Measurements from ENCODE around the gene IFNG. TPM values are rescaled to one million over a fixed set of nuclear protein-coding genes. Genes with fewer than 3 reads are reported as not detected.

The IFNG gene
- total and polyA plus RNA-seq, 9 of the 15 experiments (the other 6 are each of a cell fraction or from before 2014, with no cell fraction given): 0.38 TPM; not detected in 8

DNA sequence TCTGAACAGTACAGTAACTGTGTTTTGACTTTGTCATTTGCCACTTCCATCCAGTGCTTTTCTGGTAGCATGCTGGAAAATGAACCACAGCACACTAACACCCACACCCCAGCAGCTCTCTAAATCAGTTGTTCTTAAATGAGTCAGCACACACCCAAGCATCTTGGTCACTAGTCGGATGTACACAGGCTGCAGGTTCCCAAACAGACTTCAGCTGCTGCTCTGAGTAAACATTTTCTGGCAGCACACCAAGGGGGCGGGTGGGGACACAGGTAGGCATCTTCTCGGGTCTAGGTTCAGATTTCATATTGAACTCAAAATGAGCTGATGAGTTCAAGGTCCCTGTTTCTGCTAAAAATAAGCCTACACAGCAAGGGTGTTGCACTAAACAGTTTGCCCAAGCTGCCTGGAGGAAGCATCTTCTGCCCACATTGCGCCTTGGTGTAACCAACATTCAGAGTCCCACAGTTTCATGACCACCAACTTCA is 39.8 kb downstream of the IFNG start:
- Histone ChIP-seq H3K27ac (ENCODE audit: extremely low read depth, low read depth, low read length) (no peak overlapping the region), H3K36me3 (ENCODE audit: control insufficient read depth, insufficient read depth, low read length) (no peaks in the 10 kb centered on the region), H3K4me3 (no peak overlapping the region), H2AFZ (ENCODE audit: low read depth, low read length) (no peak overlapping the region), H3K9me3 (replicated peaks; ENCODE audit: control insufficient read depth, insufficient read depth, low read depth, low read length) (no peaks in the 10 kb centered on the region), H3K4me1 (replicated peaks in 1 of 2; ENCODE audit: control insufficient read depth in 2 of 2, insufficient read depth in 2 of 2, low read length in 2 of 2) (no peaks in the 10 kb centered on the region), H3K9me1 (ENCODE audit: control insufficient read depth, insufficient read depth, low read length) (no peaks in the 10 kb centered on the region), H3K27me3 (ENCODE audit: control insufficient read depth in 2 of 2, insufficient read depth in 2 of 2, low read length in 2 of 2) (no peaks in the 10 kb centered on the region; a peak in 3 of 5 replicates), H3K79me2 (ENCODE audit: control insufficient read depth, insufficient read depth, low read length) (no peaks in the 10 kb centered on the region), H3K9ac (ENCODE audit: insufficient read depth in 1 of 2, low read depth in 2 of 2, low read length in 2 of 2) (no peak overlapping the region), H4K20me1 (replicated peaks; ENCODE audit: control insufficient read depth, insufficient read depth, low read length) (no peaks in the 10 kb centered on the region), H3K4me2 (ENCODE audit: insufficient read depth, low read length) (no peak overlapping the region)
- BruUV-seq (replicated peaks): no TSS peak
- ChIA-PET POLR2A (interaction anchor here (0.5 to 0.6 kb wide), 2 partner anchors 32 to 538 kb away, joined by 3 to 4 read pairs; no protein-coding TSS in a partner anchor), CTCF (ENCODE audit: low intra/inter-chr PET ratio) (no interaction called here)
- no peak for FAIRE-seq
- intact Hi-C loops (cut with micrococcal nuclease) (no loop called here), in situ Hi-C loops (cut with MboI) (no loop called here)
- no peak for DNase-seq (ENCODE audit: extremely low read depth in 1 of 4, low spot score in 3 of 4)
- 0% methylated on average over 4 of the region's 4 CpGs for WGBS (ENCODE audit: insufficient coverage, low coverage, missing lambda C conversion rate)
- ATAC-seq: no peak
- no peak for TF ChIP-seq SAP30 (IDR thresholded peaks at IDR 0.05; ENCODE audit: borderline replicate concordance, insufficient read depth, low read depth, low read length, poor library complexity, severe bottlenecking)
- no peak for TF ChIP-seq ZC3H11A (IDR thresholded peaks at IDR 0.05; ENCODE audit: low read depth, low read length)
- no peak for TF ChIP-seq ESRRB (CRISPR knock-in tag; IDR thresholded peaks at IDR 0.05; ENCODE audit: borderline replicate concordance)
- TF ChIP-seq, protein P1, sequence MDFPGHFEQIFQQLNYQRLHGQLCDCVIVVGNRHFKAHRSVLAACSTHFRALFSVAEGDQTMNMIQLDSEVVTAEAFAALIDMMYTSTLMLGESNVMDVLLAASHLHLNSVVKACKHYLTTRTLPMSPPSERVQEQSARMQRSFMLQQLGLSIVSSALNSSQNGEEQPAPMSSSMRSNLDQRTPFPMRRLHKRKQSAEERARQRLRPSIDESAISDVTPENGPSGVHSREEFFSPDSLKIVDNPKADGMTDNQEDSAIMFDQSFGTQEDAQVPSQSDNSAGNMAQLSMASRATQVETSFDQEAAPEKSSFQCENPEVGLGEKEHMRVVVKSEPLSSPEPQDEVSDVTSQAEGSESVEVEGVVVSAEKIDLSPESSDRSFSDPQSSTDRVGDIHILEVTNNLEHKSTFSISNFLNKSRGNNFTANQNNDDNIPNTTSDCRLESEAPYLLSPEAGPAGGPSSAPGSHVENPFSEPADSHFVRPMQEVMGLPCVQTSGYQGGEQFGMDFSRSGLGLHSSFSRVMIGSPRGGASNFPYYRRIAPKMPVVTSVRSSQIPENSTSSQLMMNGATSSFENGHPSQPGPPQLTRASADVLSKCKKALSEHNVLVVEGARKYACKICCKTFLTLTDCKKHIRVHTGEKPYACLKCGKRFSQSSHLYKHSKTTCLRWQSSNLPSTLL (IDR thresholded peaks at IDR 0.05): no peak
- no peak for TF ChIP-seq KLF16 (IDR thresholded peaks at IDR 0.05)
- TF ChIP-seq GTF2A2 (tag; IDR thresholded peaks at IDR 0.05): no peak
- TF ChIP-seq, protein P2, sequence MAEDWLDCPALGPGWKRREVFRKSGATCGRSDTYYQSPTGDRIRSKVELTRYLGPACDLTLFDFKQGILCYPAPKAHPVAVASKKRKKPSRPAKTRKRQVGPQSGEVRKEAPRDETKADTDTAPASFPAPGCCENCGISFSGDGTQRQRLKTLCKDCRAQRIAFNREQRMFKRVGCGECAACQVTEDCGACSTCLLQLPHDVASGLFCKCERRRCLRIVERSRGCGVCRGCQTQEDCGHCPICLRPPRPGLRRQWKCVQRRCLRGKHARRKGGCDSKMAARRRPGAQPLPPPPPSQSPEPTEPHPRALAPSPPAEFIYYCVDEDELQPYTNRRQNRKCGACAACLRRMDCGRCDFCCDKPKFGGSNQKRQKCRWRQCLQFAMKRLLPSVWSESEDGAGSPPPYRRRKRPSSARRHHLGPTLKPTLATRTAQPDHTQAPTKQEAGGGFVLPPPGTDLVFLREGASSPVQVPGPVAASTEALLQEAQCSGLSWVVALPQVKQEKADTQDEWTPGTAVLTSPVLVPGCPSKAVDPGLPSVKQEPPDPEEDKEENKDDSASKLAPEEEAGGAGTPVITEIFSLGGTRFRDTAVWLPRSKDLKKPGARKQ (CRISPR knock-in tag; IDR thresholded peaks at IDR 0.05): no peak
- no peak for TF ChIP-seq SETDB1 (IDR thresholded peaks at IDR 0.05; ENCODE audit: low read length)
- no peak for TF ChIP-seq SIRT6 (IDR thresholded peaks at IDR 0.05; ENCODE audit: low read depth, low read length)
- TF ChIP-seq, protein P3, sequence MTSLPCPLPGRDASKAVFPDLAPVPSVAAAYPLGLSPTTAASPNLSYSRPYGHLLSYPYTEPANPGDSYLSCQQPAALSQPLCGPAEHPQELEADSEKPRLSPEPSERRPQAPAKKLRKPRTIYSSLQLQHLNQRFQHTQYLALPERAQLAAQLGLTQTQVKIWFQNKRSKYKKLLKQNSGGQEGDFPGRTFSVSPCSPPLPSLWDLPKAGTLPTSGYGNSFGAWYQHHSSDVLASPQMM (CRISPR knock-in tag; IDR thresholded peaks at IDR 0.05): no peak
- TF ChIP-seq, protein P4, sequence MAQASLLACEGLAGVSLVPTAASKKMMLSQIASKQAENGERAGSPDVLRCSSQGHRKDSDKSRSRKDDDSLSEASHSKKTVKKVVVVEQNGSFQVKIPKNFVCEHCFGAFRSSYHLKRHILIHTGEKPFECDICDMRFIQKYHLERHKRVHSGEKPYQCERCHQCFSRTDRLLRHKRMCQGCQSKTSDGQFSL (CRISPR knock-in tag; IDR thresholded peaks at IDR 0.05): no peak
- TF ChIP-seq, protein P4 (tag; IDR thresholded peaks at IDR 0.05): no peak
- TF ChIP-seq, protein P5, sequence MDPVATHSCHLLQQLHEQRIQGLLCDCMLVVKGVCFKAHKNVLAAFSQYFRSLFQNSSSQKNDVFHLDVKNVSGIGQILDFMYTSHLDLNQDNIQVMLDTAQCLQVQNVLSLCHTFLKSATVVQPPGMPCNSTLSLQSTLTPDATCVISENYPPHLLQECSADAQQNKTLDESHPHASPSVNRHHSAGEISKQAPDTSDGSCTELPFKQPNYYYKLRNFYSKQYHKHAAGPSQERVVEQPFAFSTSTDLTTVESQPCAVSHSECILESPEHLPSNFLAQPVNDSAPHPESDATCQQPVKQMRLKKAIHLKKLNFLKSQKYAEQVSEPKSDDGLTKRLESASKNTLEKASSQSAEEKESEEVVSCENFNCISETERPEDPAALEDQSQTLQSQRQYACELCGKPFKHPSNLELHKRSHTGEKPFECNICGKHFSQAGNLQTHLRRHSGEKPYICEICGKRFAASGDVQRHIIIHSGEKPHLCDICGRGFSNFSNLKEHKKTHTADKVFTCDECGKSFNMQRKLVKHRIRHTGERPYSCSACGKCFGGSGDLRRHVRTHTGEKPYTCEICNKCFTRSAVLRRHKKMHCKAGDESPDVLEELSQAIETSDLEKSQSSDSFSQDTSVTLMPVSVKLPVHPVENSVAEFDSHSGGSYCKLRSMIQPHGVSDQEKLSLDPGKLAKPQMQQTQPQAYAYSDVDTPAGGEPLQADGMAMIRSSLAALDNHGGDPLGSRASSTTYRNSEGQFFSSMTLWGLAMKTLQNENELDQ (CRISPR knock-in tag; IDR thresholded peaks at IDR 0.05; ENCODE audit: borderline replicate concordance): no peak

Measured in K562 (cell line).